Upper lobe of right lung (tissue), 1 donor: ENCODE results near the gene USHBP1. TPM values are rescaled to one million over a fixed set of nuclear protein-coding genes. Genes with fewer than 3 reads are reported as not detected.

ENCODE experiments used
- ATAC-seq: fragments of 200-7000 bp; cut with Tn5 transposase; one replicate; pipeline ENCODE4 v1.9.1; 2020; ENCODE audit warnings: mild to moderate bottlenecking, moderate library complexity
- DNase-seq: peaks from one replicate; pipeline ENCODE4 v3.0.0-alpha.2; 2020
- H3K27ac ChIP-seq: fragments of 200-600 bp; one replicate; pipeline ENCODE4 v1.8.0; 2022
- H3K27me3 ChIP-seq: fragments of 200-600 bp; one replicate; pipeline ENCODE4 v1.8.0; 2022; ENCODE audit warnings: mild to moderate bottlenecking
- H3K36me3 ChIP-seq: fragments of 200-600 bp; one replicate; pipeline ENCODE4 v1.8.0; 2022
- H3K4me1 ChIP-seq: fragments of 200-600 bp; one replicate; pipeline ENCODE4 v1.8.0; 2022
- H3K4me3 ChIP-seq: fragments of 200-600 bp; one replicate; pipeline ENCODE4 v1.8.0; 2022; ENCODE audit warnings: mild to moderate bottlenecking
- H3K9me3 ChIP-seq: fragments of 200-600 bp; one replicate; pipeline ENCODE4 v1.8.0; 2022
- intact Hi-C: fragments of 100-400 bp; cut with DNase I; formaldehyde crosslinking; loops from one replicate; pipeline ENCODE4 v1.11.0; 2022
- total RNA-seq: library from RNA; stranded (reverse); fragmentation: NEBNext Ultra II Directional; extraction: Animal tissue kit (Norgen Biotek cat#: 25700); gene quantifications from one replicate; pipeline ENCODE4 v1.2.1, GENCODE V29; 2021
- TF ChIP-seq, protein P1 (sequence below): fragments of 200-600 bp; IDR thresholded peaks from one replicate; pipeline ENCODE4 v1.8.0; 2022; ENCODE audit warnings: antibody characterized with exemption
- donor health status: DM: no; HTN: yes; CAD: no; lungs with severe emphysema.

Gene USHBP1
- total RNA-seq, 1 donor from 2014 or later: 14.0 TPM

DNA sequence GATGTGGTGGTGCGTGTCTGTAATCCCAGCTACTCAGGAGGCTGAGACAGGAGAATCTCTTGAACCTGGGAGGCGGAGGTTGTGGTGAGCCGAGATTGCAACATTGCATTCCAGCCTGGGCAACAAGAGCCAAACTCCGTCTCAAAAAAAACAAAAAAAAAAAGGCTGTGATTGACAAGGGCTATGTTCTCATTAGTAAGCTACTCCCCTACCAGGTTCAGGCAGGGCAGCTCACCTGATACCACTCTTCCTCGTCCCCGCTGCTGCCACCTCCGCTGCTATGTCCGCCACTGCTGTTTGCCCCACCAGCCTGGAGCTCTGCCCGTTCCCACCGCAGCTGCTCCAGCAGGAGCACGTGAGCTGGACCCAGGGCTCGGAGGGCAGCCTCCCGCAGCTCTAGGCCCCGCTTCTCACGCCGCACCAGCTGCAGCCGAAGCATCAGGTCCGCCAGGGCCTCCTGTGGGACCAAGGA is 9.4 kb downstream of the USHBP1 start:
- Histone ChIP-seq H3K4me3 (no peak overlapping the region), H3K27ac (peak overlapping the region; percentile 11)
- peak; percentile 77 for DNase-seq

DNA sequence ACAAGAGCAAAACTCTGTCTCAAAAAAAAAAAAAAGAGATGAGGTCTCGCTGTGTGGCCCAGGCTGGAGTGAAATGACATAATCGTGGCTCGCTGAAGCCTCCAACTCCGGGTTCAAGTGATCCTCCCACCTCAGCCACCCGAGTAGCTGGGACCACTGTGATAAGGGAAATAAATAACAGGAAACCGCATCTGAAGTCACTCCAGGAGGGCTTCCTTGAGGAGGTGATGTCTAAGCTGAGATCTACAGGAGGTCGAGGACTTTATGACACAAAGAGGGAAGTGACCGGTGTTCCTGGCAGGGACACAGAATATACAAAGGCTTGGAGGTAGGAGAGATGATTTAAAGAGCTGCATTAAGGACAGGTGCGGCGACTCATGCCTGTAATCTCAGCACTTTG is 9.9 kb downstream of the USHBP1 start:
- TF ChIP-seq, protein P1, sequence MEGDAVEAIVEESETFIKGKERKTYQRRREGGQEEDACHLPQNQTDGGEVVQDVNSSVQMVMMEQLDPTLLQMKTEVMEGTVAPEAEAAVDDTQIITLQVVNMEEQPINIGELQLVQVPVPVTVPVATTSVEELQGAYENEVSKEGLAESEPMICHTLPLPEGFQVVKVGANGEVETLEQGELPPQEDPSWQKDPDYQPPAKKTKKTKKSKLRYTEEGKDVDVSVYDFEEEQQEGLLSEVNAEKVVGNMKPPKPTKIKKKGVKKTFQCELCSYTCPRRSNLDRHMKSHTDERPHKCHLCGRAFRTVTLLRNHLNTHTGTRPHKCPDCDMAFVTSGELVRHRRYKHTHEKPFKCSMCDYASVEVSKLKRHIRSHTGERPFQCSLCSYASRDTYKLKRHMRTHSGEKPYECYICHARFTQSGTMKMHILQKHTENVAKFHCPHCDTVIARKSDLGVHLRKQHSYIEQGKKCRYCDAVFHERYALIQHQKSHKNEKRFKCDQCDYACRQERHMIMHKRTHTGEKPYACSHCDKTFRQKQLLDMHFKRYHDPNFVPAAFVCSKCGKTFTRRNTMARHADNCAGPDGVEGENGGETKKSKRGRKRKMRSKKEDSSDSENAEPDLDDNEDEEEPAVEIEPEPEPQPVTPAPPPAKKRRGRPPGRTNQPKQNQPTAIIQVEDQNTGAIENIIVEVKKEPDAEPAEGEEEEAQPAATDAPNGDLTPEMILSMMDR: no peak
- DNase-seq (no peak), ATAC-seq (no peak)
- H3K36me3 ChIP-seq: no peaks in the 10 kb centered on the region
- H3K27ac ChIP-seq: no peak overlapping the region
- no peaks in the 10 kb centered on the region for H3K27me3 ChIP-seq
- no peaks in the 10 kb centered on the region for H3K9me3 ChIP-seq
- H3K4me3 ChIP-seq: no peak overlapping the region
- intact Hi-C loops: no loop called here
- no peaks in the 10 kb centered on the region for H3K4me1 ChIP-seq

More for the DNA sequence above, 9.4 kb downstream of the USHBP1 start:
- Histone ChIP-seq H3K9me3 (no peaks in the 10 kb centered on the region), H3K4me1 (no peaks in the 10 kb centered on the region), H3K27me3 (no peaks in the 10 kb centered on the region), H3K36me3 (no peaks in the 10 kb centered on the region)
- TF ChIP-seq, protein P1: no peak
- ATAC-seq: peak; percentile 90
- intact Hi-C loops: no loop called here

DNA sequence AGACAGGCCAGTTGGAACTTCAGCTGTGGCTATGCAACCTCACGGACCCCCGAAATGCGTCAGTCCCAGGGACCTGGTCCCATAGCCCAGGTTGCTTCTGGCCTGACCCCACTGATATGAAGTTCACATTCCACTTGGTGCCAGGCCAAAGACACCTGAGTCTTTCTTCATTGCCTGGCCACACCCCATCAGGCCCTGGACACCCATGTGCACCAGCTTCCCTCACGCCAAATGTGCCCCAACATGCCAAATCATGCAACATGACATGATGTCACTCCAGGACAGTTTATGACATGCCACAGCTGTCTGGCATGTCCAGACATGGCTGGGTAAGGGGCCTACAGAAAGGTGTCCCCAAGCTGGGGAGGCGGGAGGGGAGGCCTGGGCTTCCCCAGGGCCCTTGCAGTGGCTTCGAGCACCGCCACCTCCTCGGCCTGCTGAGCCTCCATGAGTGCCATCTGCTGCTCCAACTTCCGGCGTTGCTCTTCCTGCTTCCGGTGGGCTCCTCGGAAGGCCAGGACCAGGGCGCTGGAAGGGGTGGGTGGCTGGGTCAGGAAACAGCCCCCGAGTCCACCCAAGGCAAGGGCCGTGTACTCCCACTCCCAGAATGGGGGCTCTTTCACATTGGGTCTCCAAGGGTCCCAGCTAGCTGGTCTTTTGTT is 14.5 kb downstream of the USHBP1 start:
- peaks cover 11% of the 10 kb centered on the region for H3K4me1 ChIP-seq
- intact Hi-C loops: no loop called here
- ATAC-seq: no peak

DNA sequence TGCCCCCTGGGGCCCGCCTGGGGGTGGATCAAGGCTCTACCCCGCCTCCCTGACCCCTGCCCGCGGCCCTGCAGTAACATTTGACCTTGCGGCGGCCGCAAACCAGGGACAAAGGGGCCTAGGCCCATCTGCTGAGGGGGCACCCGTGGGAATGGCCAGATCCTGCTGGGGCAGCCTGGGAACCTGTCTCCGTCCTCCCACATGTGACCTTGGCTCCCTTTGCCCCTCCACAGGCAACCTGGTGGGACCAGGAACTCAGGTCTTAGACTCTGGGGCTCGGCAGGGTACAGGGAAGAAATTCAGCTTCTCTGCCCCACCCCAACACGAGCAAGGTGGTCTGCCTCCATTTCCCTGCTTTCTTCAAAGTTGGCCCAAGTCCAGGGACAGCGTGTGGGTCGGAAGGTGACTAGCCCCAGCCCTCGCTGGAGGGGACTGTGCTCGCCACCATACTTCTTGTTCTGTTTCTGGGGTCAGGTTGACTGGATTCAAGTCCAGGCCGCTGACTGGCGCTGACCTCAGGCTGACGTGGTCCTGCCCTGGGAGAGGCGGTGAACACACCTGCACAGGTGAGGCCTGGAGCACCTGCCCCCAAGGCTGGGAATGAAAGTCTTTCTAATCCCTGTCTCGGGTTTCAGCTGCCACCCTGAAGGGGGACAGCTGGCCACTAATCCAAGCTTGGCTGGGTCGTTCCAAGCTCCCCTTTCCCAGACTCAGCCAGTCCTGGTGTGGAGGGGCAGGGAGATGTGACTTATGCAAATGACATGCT is 16.4 kb downstream of the USHBP1 start:
- intact Hi-C loops: no loop called here

More for the DNA sequence above, 14.5 kb downstream of the USHBP1 start:
- no peak overlapping the region for H3K27ac ChIP-seq
- H3K4me3 ChIP-seq: no peak overlapping the region
- H3K27me3 ChIP-seq: no peaks in the 10 kb centered on the region
- DNase-seq: no peak
- no peaks in the 10 kb centered on the region for H3K9me3 ChIP-seq
- TF ChIP-seq, protein P1: no peak
- no peaks in the 10 kb centered on the region for H3K36me3 ChIP-seq

DNA sequence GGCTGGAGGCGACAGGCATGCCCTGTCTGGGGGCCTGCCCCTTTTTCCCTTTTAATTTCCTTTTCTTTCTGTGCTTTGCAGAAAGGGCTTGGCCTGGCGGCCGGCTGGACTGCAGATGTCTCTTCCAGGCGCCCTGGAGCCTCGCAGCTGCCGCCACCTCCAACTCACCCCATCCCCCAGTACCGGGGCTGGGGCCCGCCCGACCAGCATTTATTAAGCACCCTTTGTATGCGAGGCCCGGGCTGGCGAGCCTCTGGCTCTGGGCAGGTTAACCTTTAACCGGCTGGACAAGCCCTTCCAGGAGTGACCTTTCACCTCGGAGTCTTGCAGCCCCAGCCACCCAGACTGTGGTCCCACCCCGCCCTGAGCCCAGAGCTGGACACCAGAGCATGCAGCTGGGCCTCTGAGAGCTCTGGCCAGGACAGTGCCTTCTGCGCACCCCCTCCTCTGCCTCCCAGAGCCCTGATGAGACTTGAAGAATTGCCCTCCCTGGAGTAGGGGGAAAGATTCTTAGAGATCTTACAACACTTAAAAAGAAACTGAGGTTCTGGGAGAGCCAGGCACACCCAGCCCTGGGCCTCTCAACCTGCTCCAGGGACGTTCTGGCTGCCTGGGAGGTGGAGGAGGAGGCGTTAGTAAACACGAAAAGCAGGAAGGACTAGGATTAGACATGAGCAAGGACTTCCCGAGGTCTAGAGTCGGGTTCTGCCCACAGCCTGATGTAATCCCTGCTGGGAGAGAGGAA is 17.7 kb downstream of the USHBP1 start:
- TF ChIP-seq, protein P1: no peak
- peaks cover 20% of the 10 kb centered on the region for H3K4me1 ChIP-seq
- no peaks in the 10 kb centered on the region for H3K27me3 ChIP-seq
- H3K27ac ChIP-seq: peak overlapping the region; percentile 80
- peak; percentile 1 for ATAC-seq
- no peaks in the 10 kb centered on the region for H3K9me3 ChIP-seq
- intact Hi-C loops: no loop called here
- DNase-seq: peak; percentile 80
- peak overlapping the region; percentile 48 for H3K4me3 ChIP-seq
- no peaks in the 10 kb centered on the region for H3K36me3 ChIP-seq

More for the DNA sequence above, 16.4 kb downstream of the USHBP1 start:
- H3K4me1 ChIP-seq: peaks cover 11% of the 10 kb centered on the region
- no peaks in the 10 kb centered on the region for H3K27me3 ChIP-seq
- H3K36me3 ChIP-seq: no peaks in the 10 kb centered on the region
- ATAC-seq (no peak), DNase-seq (no peak)
- H3K4me3 ChIP-seq: no peak overlapping the region
- peak overlapping the region; percentile 24 for H3K27ac ChIP-seq
- H3K9me3 ChIP-seq: no peaks in the 10 kb centered on the region
- TF ChIP-seq, protein P1: no peak
